ENCODE measurements around the gene TTC12. TPM values are rescaled to one million over a fixed set of nuclear protein-coding genes. Genes with fewer than 3 reads are reported as not detected.

The TTC12 gene
- total and polyA plus RNA-seq, 9 of the 15 experiments (the other 6 are each of a cell fraction or from before 2014, with no cell fraction given) = 5.1 to 19.9 (median 13.4) TPM

DNA sequence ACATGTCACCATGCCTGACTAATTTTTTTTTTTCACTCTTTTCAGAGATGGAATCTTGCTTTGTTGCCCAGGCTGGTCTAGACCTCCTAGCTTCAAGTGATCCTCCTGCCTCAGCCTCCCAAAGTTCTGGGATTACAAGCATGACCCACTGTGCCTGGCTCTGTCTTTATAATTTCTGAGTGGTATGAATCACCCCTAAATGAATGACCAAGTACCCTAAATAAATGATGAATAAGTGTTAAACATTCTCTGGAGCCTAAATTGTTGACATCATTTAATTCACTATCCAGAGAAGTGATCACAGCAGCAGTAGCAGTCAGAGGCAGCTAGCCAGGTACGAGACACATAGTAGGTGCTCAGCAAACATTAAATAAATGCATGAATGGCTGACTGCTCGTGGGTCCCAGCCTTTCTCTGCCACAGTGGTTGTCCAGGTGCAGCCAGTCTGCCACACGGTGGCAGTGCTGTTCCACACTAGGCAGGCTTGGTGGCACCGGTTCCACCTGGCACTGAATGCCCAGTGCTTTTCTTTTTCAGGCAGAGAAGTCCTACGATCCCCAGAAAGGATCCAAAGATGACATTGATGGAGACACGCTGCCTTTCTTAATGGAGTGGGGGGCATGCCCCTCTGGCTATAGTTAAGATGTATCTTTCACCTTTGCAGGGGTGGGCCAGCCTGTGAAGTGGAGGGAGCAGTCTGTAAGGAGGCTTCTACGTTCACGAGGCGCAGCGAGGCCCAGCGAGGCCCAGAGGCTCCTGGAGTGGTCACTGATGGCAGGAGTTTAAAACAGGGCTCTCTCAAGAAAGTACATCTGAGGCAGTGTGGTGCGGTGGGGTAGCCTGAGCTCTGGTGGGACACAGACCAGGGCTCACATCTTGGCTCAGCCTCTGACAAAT is 8.7 kb upstream of the TTC12 start (continued):
- TF ChIP-seq RB1 (IDR thresholded peaks at IDR 0.05; ENCODE audit: low read depth) (peak; percentile 32; the same call in 1 of the 2 replicates), ZBTB17 (CRISPR knock-in tag; IDR thresholded peaks at IDR 0.05) (no peak), ZNF707 (CRISPR knock-in tag; conservative IDR thresholded peaks at IDR 0.05) (no peak)

DNA sequence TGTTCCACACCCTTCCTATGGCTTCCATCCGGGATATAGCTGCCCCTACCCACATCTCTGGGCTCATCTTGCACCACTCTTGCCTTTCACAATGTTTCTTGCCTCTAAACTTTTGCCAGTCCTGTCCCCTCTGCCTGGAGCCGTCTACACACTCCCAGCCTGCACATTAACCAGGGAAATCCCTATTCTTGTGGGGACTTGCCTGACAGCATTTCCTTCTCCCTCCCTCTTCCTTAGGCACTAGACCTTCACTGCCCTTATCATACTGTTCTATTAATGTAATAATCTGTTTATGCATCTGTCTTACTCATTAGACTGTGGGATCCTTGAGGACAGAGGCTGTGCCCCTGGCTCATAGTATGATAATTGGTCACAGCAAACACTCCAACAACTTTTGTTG is 5.8 kb upstream of the TTC12 start:
- peaks cover 5 to 16% of the 10 kb centered on the region in 2 experiments; a peak in 3 of 5 replicates for H3K27me3 ChIP-seq (ENCODE audit: control insufficient read depth in 2 of 2, insufficient read depth in 2 of 2, low read length in 2 of 2)
- H3K27ac ChIP-seq (ENCODE audit: extremely low read depth, low read depth, low read length) = no peak overlapping the region
- DNase-seq (ENCODE audit: extremely low read depth in 1 of 4, low spot score in 3 of 4) (no peak), FAIRE-seq (no peak), ATAC-seq (no peak)
- POLR2A ChIA-PET = no interaction called here
- H3K9me3 ChIP-seq (replicated peaks; ENCODE audit: control insufficient read depth, insufficient read depth, low read depth, low read length) = no peaks in the 10 kb centered on the region
- H4K20me1 ChIP-seq (replicated peaks; ENCODE audit: control insufficient read depth, insufficient read depth, low read length) = no peaks in the 10 kb centered on the region
- H3K79me2 ChIP-seq (ENCODE audit: control insufficient read depth, insufficient read depth, low read length) = no peaks in the 10 kb centered on the region
- WGBS (ENCODE audit: insufficient coverage, low coverage, missing lambda C conversion rate) = 0% methylated on average over 2 of the region's 2 CpGs
- no peaks in the 10 kb centered on the region for H3K36me3 ChIP-seq (ENCODE audit: control insufficient read depth, insufficient read depth, low read length)
- no peak overlapping the region for H2AFZ ChIP-seq (ENCODE audit: low read depth, low read length)
- CTCF ChIA-PET (ENCODE audit: low intra/inter-chr PET ratio) = interaction anchor here (0.6 kb wide), 1 partner anchor 1029 kb away, joined by 4 read pairs; no protein-coding TSS in a partner anchor
- no TSS peak for BruUV-seq (replicated peaks)
- H3K4me3 ChIP-seq = no peak overlapping the region
- intact Hi-C loops (cut with micrococcal nuclease) = loop anchor here (5.0 to 10.0 kb wide), 3 partner anchors 186 to 954 kb away; no protein-coding TSS in a partner anchor
- in situ Hi-C loops (cut with MboI) = loop anchor here (5.0 to 25.0 kb wide), 3 partner anchors 229 to 954 kb away; no protein-coding TSS in a partner anchor
- H3K4me2 ChIP-seq (ENCODE audit: insufficient read depth, low read length) = no peak overlapping the region
- H3K9me1 ChIP-seq (ENCODE audit: control insufficient read depth, insufficient read depth, low read length) = no peaks in the 10 kb centered on the region
- no peaks in the 10 kb centered on the region for H3K4me1 ChIP-seq (replicated peaks in 1 of 2; ENCODE audit: control insufficient read depth in 2 of 2, insufficient read depth in 2 of 2, low read length in 2 of 2)
- no peak overlapping the region for H3K9ac ChIP-seq (ENCODE audit: insufficient read depth in 1 of 2, low read depth in 2 of 2, low read length in 2 of 2)
- TF ChIP-seq CXXC5 (CRISPR knock-in tag; IDR thresholded peaks at IDR 0.05) (no peak), ZNF134 (CRISPR knock-in tag; conservative IDR thresholded peaks at IDR 0.05) (no peak), ZNF77 (CRISPR knock-in tag; IDR thresholded peaks at IDR 0.05) (no peak), HDAC2 (IDR thresholded peaks at IDR 0.05) (no peak), ZNF655 (CRISPR knock-in tag; IDR thresholded peaks at IDR 0.05) (no peak), RBM22 (IDR thresholded peaks at IDR 0.05; ENCODE audit: low read depth, low read length, poor library complexity, severe bottlenecking) (no peak), PRPF4 (IDR thresholded peaks at IDR 0.05; ENCODE audit: insufficient read depth, low read depth, low read length, poor library complexity, severe bottlenecking) (no peak)
- TF ChIP-seq, protein P1, sequence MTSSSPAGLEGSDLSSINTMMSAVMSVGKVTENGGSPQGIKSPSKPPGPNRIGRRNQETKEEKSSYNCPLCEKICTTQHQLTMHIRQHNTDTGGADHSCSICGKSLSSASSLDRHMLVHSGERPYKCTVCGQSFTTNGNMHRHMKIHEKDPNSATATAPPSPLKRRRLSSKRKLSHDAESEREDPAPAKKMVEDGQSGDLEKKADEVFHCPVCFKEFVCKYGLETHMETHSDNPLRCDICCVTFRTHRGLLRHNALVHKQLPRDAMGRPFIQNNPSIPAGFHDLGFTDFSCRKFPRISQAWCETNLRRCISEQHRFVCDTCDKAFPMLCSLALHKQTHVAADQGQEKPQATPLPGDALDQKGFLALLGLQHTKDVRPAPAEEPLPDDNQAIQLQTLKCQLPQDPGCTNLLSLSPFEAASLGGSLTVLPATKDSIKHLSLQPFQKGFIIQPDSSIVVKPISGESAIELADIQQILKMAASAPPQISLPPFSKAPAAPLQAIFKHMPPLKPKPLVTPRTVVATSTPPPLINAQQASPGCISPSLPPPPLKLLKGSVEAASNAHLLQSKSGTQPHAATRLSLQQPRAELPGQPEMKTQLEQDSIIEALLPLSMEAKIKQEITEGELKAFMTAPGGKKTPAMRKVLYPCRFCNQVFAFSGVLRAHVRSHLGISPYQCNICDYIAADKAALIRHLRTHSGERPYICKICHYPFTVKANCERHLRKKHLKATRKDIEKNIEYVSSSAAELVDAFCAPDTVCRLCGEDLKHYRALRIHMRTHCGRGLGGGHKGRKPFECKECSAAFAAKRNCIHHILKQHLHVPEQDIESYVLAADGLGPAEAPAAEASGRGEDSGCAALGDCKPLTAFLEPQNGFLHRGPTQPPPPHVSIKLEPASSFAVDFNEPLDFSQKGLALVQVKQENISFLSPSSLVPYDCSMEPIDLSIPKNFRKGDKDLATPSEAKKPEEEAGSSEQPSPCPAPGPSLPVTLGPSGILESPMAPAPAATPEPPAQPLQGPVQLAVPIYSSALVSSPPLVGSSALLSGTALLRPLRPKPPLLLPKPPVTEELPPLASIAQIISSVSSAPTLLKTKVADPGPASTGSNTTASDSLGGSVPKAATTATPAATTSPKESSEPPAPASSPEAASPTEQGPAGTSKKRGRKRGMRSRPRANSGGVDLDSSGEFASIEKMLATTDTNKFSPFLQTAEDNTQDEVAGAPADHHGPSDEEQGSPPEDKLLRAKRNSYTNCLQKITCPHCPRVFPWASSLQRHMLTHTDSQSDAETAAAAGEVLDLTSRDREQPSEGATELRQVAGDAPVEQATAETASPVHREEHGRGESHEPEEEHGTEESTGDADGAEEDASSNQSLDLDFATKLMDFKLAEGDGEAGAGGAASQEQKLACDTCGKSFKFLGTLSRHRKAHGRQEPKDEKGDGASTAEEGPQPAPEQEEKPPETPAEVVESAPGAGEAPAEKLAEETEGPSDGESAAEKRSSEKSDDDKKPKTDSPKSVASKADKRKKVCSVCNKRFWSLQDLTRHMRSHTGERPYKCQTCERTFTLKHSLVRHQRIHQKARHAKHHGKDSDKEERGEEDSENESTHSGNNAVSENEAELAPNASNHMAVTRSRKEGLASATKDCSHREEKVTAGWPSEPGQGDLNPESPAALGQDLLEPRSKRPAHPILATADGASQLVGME (CRISPR knock-in tag; IDR thresholded peaks at IDR 0.05) = no peak
- TF ChIP-seq, protein P2, sequence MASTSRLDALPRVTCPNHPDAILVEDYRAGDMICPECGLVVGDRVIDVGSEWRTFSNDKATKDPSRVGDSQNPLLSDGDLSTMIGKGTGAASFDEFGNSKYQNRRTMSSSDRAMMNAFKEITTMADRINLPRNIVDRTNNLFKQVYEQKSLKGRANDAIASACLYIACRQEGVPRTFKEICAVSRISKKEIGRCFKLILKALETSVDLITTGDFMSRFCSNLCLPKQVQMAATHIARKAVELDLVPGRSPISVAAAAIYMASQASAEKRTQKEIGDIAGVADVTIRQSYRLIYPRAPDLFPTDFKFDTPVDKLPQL (IDR thresholded peaks at IDR 0.05; ENCODE audit: extremely low read depth, insufficient read length) = no peak
